ENCODE measurements around the gene PGRMC1.
A peak's percentile ranks its signal among the peaks of the same experiment; 100 is the strongest.

PGRMC1 gene

GRCh38 chrX:119235872-119236622, at the start of gene PGRMC1:
PGRMC1 (plus strand) TSS chrX:119236285; CDS start chrX:119236364, 79 bp downstream.
- H3K4me3 ChIP-seq = peak within 1 kb of the TSS; percentile 85
- no peak for TF ChIP-seq CTCF (IDR thresholded peaks at IDR 0.05)
- peak within 1 kb of the TSS; percentile 65 to 86 for H3K27ac ChIP-seq
- peak; percentile 84 for DNase-seq (ENCODE audit: low spot score)

GRCh38 chrX:119186763-119187162, 49.3 kb upstream of the PGRMC1 start:
- Histone ChIP-seq H3K4me3 (no peak overlapping the region), H3K27ac (no peak overlapping the region)
- TF ChIP-seq CTCF (IDR thresholded peaks at IDR 0.05) = no peak
- DNase-seq (ENCODE audit: low spot score) = no peak

GRCh38 chrX:119187298-119187697, 48.8 kb upstream of the PGRMC1 start:
- Histone ChIP-seq H3K4me3 (no peak overlapping the region), H3K27ac (no peak overlapping the region)
- DNase-seq (ENCODE audit: low spot score) = no peak
- no peak for TF ChIP-seq CTCF (IDR thresholded peaks at IDR 0.05)

GRCh38 chrX:119189115-119189514, 47.0 kb upstream of the PGRMC1 start:
- no peak for TF ChIP-seq CTCF (IDR thresholded peaks at IDR 0.05)
- Histone ChIP-seq H3K27ac (no peak overlapping the region), H3K4me3 (no peak overlapping the region)
- no peak for DNase-seq (ENCODE audit: low spot score)

- Histone ChIP-seq H3K4me3 (no peak overlapping the region), H3K27ac (peak overlapping the region in 1 of 2 donors; percentile 69)
- no peak for TF ChIP-seq CTCF (IDR thresholded peaks at IDR 0.05)
- peak; percentile 73 for DNase-seq (ENCODE audit: low spot score)
Observed at GRCh38 chrX:119189595-119189994, 46.5 kb upstream of the PGRMC1 start.

GRCh38 chrX:119190091-119190681, 45.9 kb upstream of the PGRMC1 start:
- Histone ChIP-seq H3K27ac (peak overlapping the region in 1 of 2 donors; percentile 69), H3K4me3 (peak overlapping the region; percentile 27)
- no peak for TF ChIP-seq CTCF (IDR thresholded peaks at IDR 0.05)
- no peak for DNase-seq (ENCODE audit: low spot score)

- no peak for TF ChIP-seq CTCF (IDR thresholded peaks at IDR 0.05)
- no peak for DNase-seq (ENCODE audit: low spot score)
- Histone ChIP-seq H3K27ac (peak overlapping the region in 1 of 2 donors; percentile 69), H3K4me3 (no peak overlapping the region)
Observed at GRCh38 chrX:119190831-119191230, 45.3 kb upstream of the PGRMC1 start.
